SK-N-SH (cell line): ENCODE results near the gene PLB1. TPM values are rescaled to one million over a fixed set of nuclear protein-coding genes. Genes with fewer than 3 reads are reported as not detected.

Experiments
- CTCF ChIA-PET: fragments of 300-600, 350-600 bp; formaldehyde crosslinking; extraction: SDS; loops from one replicate; lab custom pipeline; 2021; lab: Yijun Ruan, JAX
- POLR2A ChIA-PET: fragments of 350-600 bp; sonication (Branson Sonifier 250); formaldehyde crosslinking; extraction: SDS; loops from one replicate; lab custom pipeline; 2020; ENCODE audit warnings: antibody characterized with exemption, inconsistent platforms; lab: Yijun Ruan, JAX
- DNase-seq: peaks from one replicate; pipeline ENCODE4 v3.0.0; 2012
- H2AFZ ChIP-seq: fragments of 200-600 bp; sonication (generic); 2 replicates; pipeline ENCODE4 v1.8.1; 2016; ENCODE audit warnings: antibody characterized with exemption, mild to moderate bottlenecking, low read depth
- H3F3A ChIP-seq: fragments of 200-600 bp; sonication (generic); replicated peaks from 2 replicates; pipeline ENCODE3; 2016; ENCODE audit warnings: antibody characterized with exemption, mild to moderate bottlenecking; ENCODE audit not compliant: insufficient read depth
- H3K27ac ChIP-seq, 2 experiments: fragments of 200-500 bp in 1 of 2; fragments of 200-600 bp in 1 of 2; sonication (Bioruptor generic) in 1 of 2; sonication (generic), shearing (Covaris generic) in 1 of 2; 2 replicates each; pipeline versions ENCODE4 v1.5.1 to v1.6.1; 2014 to 2016; ENCODE audit warnings: low read depth in 2 of 2, inconsistent platforms in 1 of 2, low read length in 1 of 2, mild to moderate bottlenecking in 1 of 2, mixed read lengths in 1 of 2
- H3K27me3 ChIP-seq: fragments of 200-600 bp; sonication (generic), shearing (Covaris generic); 2 replicates; pipeline ENCODE4 v1.6.1; 2016; ENCODE audit warnings: mixed run types; ENCODE audit not compliant: insufficient read depth
- H3K36me3 ChIP-seq, 2 experiments: fragments of 200-500 bp in 1 of 2; fragments of 200-600 bp in 1 of 2; sonication (Bioruptor generic) in 1 of 2; sonication (generic) in 1 of 2; replicated peaks in 1 of 2; 2 replicates each; pipeline versions ENCODE3 to v1.5.1; 2014 to 2016; ENCODE audit warnings: low read length in 1 of 2, mild to moderate bottlenecking in 1 of 2; ENCODE audit not compliant: insufficient read depth in 2 of 2, control insufficient read depth in 1 of 2
- H3K4me1 ChIP-seq, 2 experiments: fragments of 200-500 bp in 1 of 2; fragments of 200-600 bp in 1 of 2; sonication (Bioruptor generic) in 1 of 2; sonication (generic), shearing (Covaris generic) in 1 of 2; 2 replicates each; pipeline versions ENCODE4 v1.5.1 to v1.6.1; 2014 to 2016; ENCODE audit warnings: low read depth in 1 of 2, low read length in 1 of 2, mixed run types in 1 of 2; ENCODE audit not compliant: insufficient read depth in 2 of 2, control insufficient read depth in 1 of 2
- H3K4me2 ChIP-seq: fragments of 200-600 bp; sonication (generic), shearing (Covaris generic); 2 replicates; pipeline ENCODE4 v1.6.1; 2017; ENCODE audit warnings: mixed run types
- H3K4me3 ChIP-seq, 2 experiments: fragments of 200-500 bp in 1 of 2; fragments of 200-600 bp in 1 of 2; sonication (Bioruptor generic) in 1 of 2; sonication (generic), shearing (Covaris generic) in 1 of 2; 2 replicates each; pipeline versions ENCODE4 v1.5.1 to v1.8.1; 2014 to 2016; ENCODE audit warnings: low read depth in 2 of 2, inconsistent platforms in 1 of 2, low read length in 1 of 2, mild to moderate bottlenecking in 1 of 2, mixed read lengths in 1 of 2, moderate library complexity in 1 of 2
- H3K79me2 ChIP-seq: fragments of 200-600 bp; sonication (generic); 2 replicates; pipeline ENCODE4 v1.8.1; 2017; ENCODE audit warnings: mild to moderate bottlenecking; ENCODE audit not compliant: insufficient read depth
- H3K9ac ChIP-seq: fragments of 200-600 bp; sonication (generic); 2 replicates; pipeline ENCODE4 v1.6.1; 2017; ENCODE audit warnings: mixed run types
- H3K9me2 ChIP-seq: fragments of 200-600 bp; sonication (generic); 2 replicates; pipeline ENCODE4 v1.6.1; 2017; ENCODE audit warnings: mixed run types
- H3K9me3 ChIP-seq: fragments of 200-600 bp; sonication (generic); 2 replicates; pipeline ENCODE4 v1.6.1; 2017; ENCODE audit warnings: mixed run types, mild to moderate bottlenecking, moderate library complexity
- H4K20me1 ChIP-seq: fragments of 200-600 bp; sonication (generic); 2 replicates; pipeline ENCODE4 v1.6.1; 2017; ENCODE audit warnings: mild to moderate bottlenecking, mixed run types; ENCODE audit not compliant: insufficient read depth
- ELF1 ChIP-seq: IDR thresholded peaks from 2 replicates; pipeline ENCODE4 v1.4.0; 2012
- EZH2phosphoT487 ChIP-seq: fragments of 200-600 bp; sonication (generic); IDR thresholded peaks from 2 replicates; pipeline ENCODE4 v1.6.1; 2017; ENCODE audit warnings: low read depth, mixed run types, mild to moderate bottlenecking, antibody characterized with exemption, moderate library complexity, borderline replicate concordance
- FOXJ3 ChIP-seq: sonication (generic); formaldehyde crosslinking; IDR thresholded peaks from 2 replicates; pipeline ENCODE4 v1.5.1; 2020; ENCODE audit warnings: mild to moderate bottlenecking, missing genetic modification reagents
- FOXM1 ChIP-seq: IDR thresholded peaks from 2 replicates; pipeline ENCODE4 v1.4.0; 2012; ENCODE audit warnings: low read depth, mild to moderate bottlenecking
- GABPA ChIP-seq: IDR thresholded peaks from 2 replicates; pipeline ENCODE4 v1.4.0; 2012; ENCODE audit warnings: low read depth, mild to moderate bottlenecking
- IRF3 ChIP-seq: fragments of 150-350 bp; IDR thresholded peaks from 2 replicates; pipeline ENCODE4 v1.6.1; 2016; ENCODE audit warnings: mild to moderate bottlenecking, low read depth, low read length
- MAX ChIP-seq: IDR thresholded peaks from 2 replicates; pipeline ENCODE4 v1.4.0; 2012; ENCODE audit warnings: low read depth
- MXI1 ChIP-seq: IDR thresholded peaks from 2 replicates; pipeline ENCODE4 v1.6.1; 2012; ENCODE audit warnings: mild to moderate bottlenecking, low read depth, low read length, improper control_type of control experiment
- NRF1 ChIP-seq: IDR thresholded peaks from 2 replicates; pipeline ENCODE4 v1.6.1; 2012; ENCODE audit warnings: low read depth, mild to moderate bottlenecking, low read length
- PBX3 ChIP-seq: IDR thresholded peaks from 2 replicates; pipeline ENCODE4; 2012
- POLR2AphosphoS5 ChIP-seq: IDR thresholded peaks from 2 replicates; pipeline ENCODE4 v1.6.1; 2012; ENCODE audit warnings: low read depth, low read length
- RCOR1 ChIP-seq: fragments of 150-350 bp; IDR thresholded peaks from 2 replicates; pipeline ENCODE4 v1.6.1; 2017; ENCODE audit warnings: antibody characterized with exemption, low read length
- SMC3 ChIP-seq: IDR thresholded peaks from 2 replicates; pipeline ENCODE4 v1.6.1; 2012; ENCODE audit warnings: low read depth, low read length, improper control_type of control experiment
- TCF12 ChIP-seq: IDR thresholded peaks from 2 replicates; pipeline ENCODE4 v1.4.0; 2012
- USF1 ChIP-seq: IDR thresholded peaks from 2 replicates; pipeline ENCODE4 v1.4.0; 2012; ENCODE audit warnings: low read depth, borderline replicate concordance
- USF2 ChIP-seq: fragments of 150-350 bp; IDR thresholded peaks from 2 replicates; pipeline ENCODE4 v1.6.1; 2017; ENCODE audit warnings: antibody characterized with exemption, low read length, low read depth, borderline replicate concordance
- ZBTB33 ChIP-seq: IDR thresholded peaks from 2 replicates; pipeline ENCODE4 v1.4.0; 2012; ENCODE audit warnings: low read depth, borderline replicate concordance
- WGBS: methylation state at CpG from one replicate; pipeline ENCODE4 v1.1.6; 2017; ENCODE audit warnings: low lambda C conversion rate; 5-methylcytosine and 5-hydroxymethylcytosine counted together
- polyA plus RNA-seq, 3 experiments: library from polyadenylated mRNA; depleted of rRNA; stranded (reverse); fragments of >200 nt; gene quantifications; 2 replicates each; pipeline ENCODE4 v1.2.3, GENCODE V29; 2012

The PLB1 gene
- polyA plus RNA-seq, 1 of the 3 experiments (the other 2 are of a cell fraction), result 0.10 TPM

- H3K4me1 ChIP-seq, result peaks cover 0 to 3% of the 10 kb centered on the region in 2 experiments; a peak in 1 of 4 replicates
- TF ChIP-seq POLR2AphosphoS5 (no peak), MXI1 (no peak), TCF12 (no peak), IRF3 (no peak), MAX (no peak), RCOR1 (no peak), EZH2phosphoT487 (no peak), NRF1 (no peak), FOXM1 (no peak), PBX3 (no peak), USF1 (no peak), USF2 (no peak), ZBTB33 (no peak), GABPA (no peak), SMC3 (no peak), FOXJ3 (no peak), ELF1 (no peak)
- no peak overlapping the region for H3K9ac ChIP-seq
- no peaks in the 10 kb centered on the region for H3K36me3 ChIP-seq
- no peaks in the 10 kb centered on the region for H4K20me1 ChIP-seq
- H3K4me3 ChIP-seq, result no peak overlapping the region
- no peak overlapping the region for H2AFZ ChIP-seq
- no peaks in the 10 kb centered on the region for H3F3A ChIP-seq
- CTCF ChIA-PET, result interaction anchor here (1.2 kb wide), 1 partner anchor 10 kb away, joined by 4 read pairs; no protein-coding TSS in a partner anchor
- no peaks in the 10 kb centered on the region for H3K9me2 ChIP-seq
- no peak overlapping the region for H3K27ac ChIP-seq
- H3K27me3 ChIP-seq, result peaks cover 40% of the 10 kb centered on the region
- no peak overlapping the region for H3K4me2 ChIP-seq
- no peaks in the 10 kb centered on the region for H3K9me3 ChIP-seq
- WGBS, result 77% methylated on average over 8 of the region's 8 CpGs
- no peak for DNase-seq
- POLR2A ChIA-PET, result no interaction called here
- H3K79me2 ChIP-seq, result no peaks in the 10 kb centered on the region
These were observed 30.8 kb downstream of the PLB1 start for GRCh38 chr2:28526527-28527132.
